K562 (cell line): Measurements from ENCODE around the gene SLC19A1. TPM values are rescaled to one million over a fixed set of nuclear protein-coding genes. Genes with fewer than 3 reads are reported as not detected.
A peak's percentile ranks its signal among the peaks of the same experiment; 100 is the strongest.

Experiments
- ATAC-seq: fragments of 200-7000 bp; cut with Tn5 transposase; 3 replicates; pipeline ENCODE4 v1.9.1; 2020; ENCODE audit warnings: moderate library complexity
- BruUV-seq: library from RNA; stranded (reverse); fragments of 400-500 nt; replicated peaks from 2 replicates; lab custom pipeline; 2021; lab: Mats Ljungman, UMichigan
- CTCF ChIA-PET: fragments of 300-600 bp; formaldehyde crosslinking; extraction: SDS; loops from one replicate; lab custom pipeline; 2021; ENCODE audit warnings: low intra/inter-chr PET ratio; lab: Yijun Ruan, JAX
- POLR2A ChIA-PET: fragments of 300-600, 350-650 bp; sonication (Branson Sonifier 250); formaldehyde crosslinking; extraction: SDS; loops from one replicate; lab custom pipeline; 2021; ENCODE audit warnings: antibody characterized with exemption, inconsistent platforms; lab: Yijun Ruan, JAX
- DNase-seq, 4 experiments: peaks; one replicate each; pipeline versions ENCODE4 v3.0.0 to v3.0.0-alpha.2; 2011 to 2018; ENCODE audit warnings: low spot score in 3 of 4, mixed read lengths in 3 of 4; ENCODE audit errors: extremely low read depth in 1 of 4
- FAIRE-seq: peaks from 2 replicates; lab custom pipeline; 2011; peaks lifted over from hg19 to GRCh38; lab: Jason Lieb, UNC
- H2AFZ ChIP-seq: 2 replicates; pipeline ENCODE4 v1.6.0; 2011; ENCODE audit warnings: low read depth, low read length, control low read depth, inconsistent platforms
- H3K27ac ChIP-seq: fragments of 200-600 bp; 3 replicates; pipeline ENCODE4 v1.8.0; 2011; ENCODE audit warnings: low read depth, mild to moderate bottlenecking, control low read depth, inconsistent platforms, low read length, moderate library complexity, mixed read lengths; ENCODE audit errors: extremely low read depth
- H3K27me3 ChIP-seq, 2 experiments: fragments of 300-600 bp in 1 of 2; 2 replicates in 1 of 2; 3 replicates in 1 of 2; pipeline versions ENCODE4 v1.6.0 to v1.8.0; 2011; ENCODE audit warnings: inconsistent platforms in 2 of 2, low read length in 2 of 2, mild to moderate bottlenecking in 1 of 2, mixed read lengths in 1 of 2, moderate library complexity in 1 of 2; ENCODE audit not compliant: control insufficient read depth in 2 of 2, insufficient read depth in 2 of 2
- H3K36me3 ChIP-seq: fragments of 300-600 bp; 3 replicates; pipeline ENCODE4 v1.8.0; 2011; ENCODE audit warnings: mild to moderate bottlenecking, low read length, inconsistent platforms; ENCODE audit not compliant: control insufficient read depth, insufficient read depth
- H3K4me1 ChIP-seq, 2 experiments: fragments of 200-600 bp in 1 of 2; replicated peaks in 1 of 2; 2 replicates in 1 of 2; 3 replicates in 1 of 2; pipeline versions ENCODE4 v1.5.1 to v1.8.0; 2011; ENCODE audit warnings: inconsistent platforms in 2 of 2, low read length in 2 of 2, mild to moderate bottlenecking in 1 of 2, mixed read lengths in 1 of 2, moderate library complexity in 1 of 2; ENCODE audit not compliant: control insufficient read depth in 2 of 2, insufficient read depth in 2 of 2
- H3K4me2 ChIP-seq: 2 replicates; pipeline ENCODE4 v1.6.1; 2011; ENCODE audit warnings: low read length, control low read depth, inconsistent platforms, mixed read lengths; ENCODE audit not compliant: insufficient read depth
- H3K4me3 ChIP-seq: fragments of 200-600 bp; sonication (generic), shearing (Covaris generic); 2 replicates; pipeline ENCODE4 v1.5.1; 2016; ENCODE audit warnings: control low read depth, inconsistent platforms
- H3K79me2 ChIP-seq: fragments of 200-600 bp; 3 replicates; pipeline ENCODE4 v1.8.0; 2011; ENCODE audit warnings: low read length, inconsistent platforms; ENCODE audit not compliant: control insufficient read depth, insufficient read depth
- H3K9ac ChIP-seq, 2 experiments: 2 replicates each; pipeline versions ENCODE4 v1.6.0 to v1.6.1; 2011; ENCODE audit warnings: low read depth in 2 of 2, low read length in 2 of 2, control low read depth in 1 of 2, inconsistent platforms in 1 of 2, mild to moderate bottlenecking in 1 of 2, mixed read lengths in 1 of 2; ENCODE audit not compliant: insufficient read depth in 1 of 2
- H3K9me1 ChIP-seq: one replicate; pipeline ENCODE4 v1.6.0; 2011; ENCODE audit warnings: inconsistent platforms, mild to moderate bottlenecking, low read length, moderate library complexity; ENCODE audit not compliant: control insufficient read depth, insufficient read depth
- H3K9me3 ChIP-seq: replicated peaks from 2 replicates; pipeline ENCODE4 v1.5.1; 2011; ENCODE audit warnings: low read depth, low read length, inconsistent platforms; ENCODE audit not compliant: control insufficient read depth, insufficient read depth
- H4K20me1 ChIP-seq: replicated peaks from 2 replicates; pipeline ENCODE4 v1.6.1; 2011; ENCODE audit warnings: low read length, inconsistent platforms, mixed read lengths; ENCODE audit not compliant: control insufficient read depth, insufficient read depth
- CTBP1 ChIP-seq: fragments of 450-650 bp; IDR thresholded peaks from 2 replicates; pipeline ENCODE4 v1.6.1; 2016; ENCODE audit warnings: borderline replicate concordance
- E2F4 ChIP-seq: sonication (generic); formaldehyde crosslinking; IDR thresholded peaks from 2 replicates; pipeline ENCODE4 v1.8.0; 2022; ENCODE audit warnings: mild to moderate bottlenecking, low read depth, missing genetic modification reagents
- KAT2B ChIP-seq: IDR thresholded peaks from one replicate; pipeline ENCODE4 v1.6.1; 2012; ENCODE audit warnings: low read depth, mild to moderate bottlenecking, control low read depth, inconsistent platforms, low read length, moderate library complexity
- MLLT1 ChIP-seq, 2 experiments: fragments of 450-650 bp; IDR thresholded peaks; 2 replicates each; pipeline ENCODE4 v1.6.1; 2016
- PRDM10 ChIP-seq: fragments of 450-650 bp; IDR thresholded peaks from 2 replicates; pipeline ENCODE4 v1.6.1; 2018; ENCODE audit not compliant: partially characterized antibody
- RBM25 ChIP-seq: fragments of 200-400 bp; formaldehyde crosslinking; IDR thresholded peaks from 2 replicates; pipeline ENCODE4 v1.6.1; 2018; ENCODE audit warnings: low read length, low read depth, moderate library complexity; ENCODE audit not compliant: severe bottlenecking
- SAP30 ChIP-seq: fragments of 200-600 bp; sonication (generic); IDR thresholded peaks from 2 replicates; pipeline ENCODE4 v1.6.1; 2012; ENCODE audit warnings: borderline replicate concordance, low read depth, mild to moderate bottlenecking, moderate library complexity, low read length, control low read depth, inconsistent platforms; ENCODE audit not compliant: insufficient read depth, poor library complexity, severe bottlenecking
- SRSF9 ChIP-seq: fragments of 200-400 bp; formaldehyde crosslinking; IDR thresholded peaks from 2 replicates; pipeline ENCODE4 v1.6.1; 2017; ENCODE audit warnings: low read depth, low read length, borderline replicate concordance
- ZNF212 ChIP-seq: fragments of 450-650 bp; formaldehyde crosslinking; IDR thresholded peaks from 2 replicates; pipeline ENCODE4 v1.4.0; 2020; ENCODE audit warnings: mild to moderate bottlenecking
- ZNF717 ChIP-seq: fragments of 250-450 bp; sonication (Bioruptor Pico); IDR thresholded peaks from 2 replicates; pipeline ENCODE4 v1.5.0; 2021
- ZNF785 ChIP-seq: fragments of 250-450 bp; sonication (Bioruptor Pico); IDR thresholded peaks from 2 replicates; pipeline ENCODE4 v1.4.0; 2020; ENCODE audit warnings: mild to moderate bottlenecking
- WGBS: fragments of 100-300 bp; shearing (Covaris generic); methylation state at CpG from one replicate; pipeline ENCODE4 v1.1.6; 2016; ENCODE audit warnings: low coverage, mixed read lengths; ENCODE audit not compliant: insufficient coverage; ENCODE audit errors: missing lambda C conversion rate; 5-methylcytosine and 5-hydroxymethylcytosine counted together
- in situ Hi-C: fragments of 300-500 bp; cut with MboI; formaldehyde crosslinking; loops from 4 replicates; pipeline ENCODE4 v1.15.0; 2018; ENCODE audit warnings: inconsistent platforms, mixed read lengths
- intact Hi-C: fragments of 100-400 bp; cut with micrococcal nuclease; formaldehyde crosslinking; loops from 2 replicates; pipeline ENCODE4 v1.14.2; 2022
- polyA plus RNA-seq, 8 experiments: library from polyadenylated mRNA; depleted of rRNA in 4 of 8; stranded (reverse) in 5 of 8; unstranded in 3 of 8; fragments of >200 nt; fragmentation: Nextera tagmentation in 2 of 8; fragmentation: Illumina TruSeq in 1 of 8; extraction: Ambion mirVana in 2 of 8; extraction: Trizol in 1 of 8; gene quantifications; 2 replicates each; pipeline versions ENCODE4 v1.2.1 to v1.2.3, GENCODE V29; 2011 to 2014; ENCODE audit warnings: inconsistent platforms in 1 of 8, missing spikeins in 1 of 8
- total RNA-seq, 7 experiments: library from RNA; depleted of rRNA in 6 of 7; stranded (reverse); fragments of >200 nt in 6 of 7; fragmentation: Illumina TruSeq in 2 of 7; extraction: Trizol in 2 of 7; gene quantifications; 2 replicates each; pipeline versions ENCODE4 v1.2.1 to v1.2.3, GENCODE V29; 2011 to 2021; ENCODE audit warnings: low replicate concordance in 1 of 7

SLC19A1 gene
- total and polyA plus RNA-seq, 9 of the 15 experiments (the other 6 are each of a cell fraction or from before 2014, with no cell fraction given): 0.65 to 88.7 (median 12.0) TPM

GRCh38 chr21:45491623-45492022 lies 50.6 kb downstream of the SLC19A1 start:
- intact Hi-C loops (no loop called here), in situ Hi-C loops (no loop called here)
- peaks cover 2% of the 10 kb centered on the region for H3K9me1 ChIP-seq
- peaks cover 0 to 58% of the 10 kb centered on the region in 2 experiments; a peak in 2 of 5 replicates for H3K4me1 ChIP-seq
- no peak overlapping the region for H3K27ac ChIP-seq
- H4K20me1 ChIP-seq: peaks cover 4% of the 10 kb centered on the region; the same call in 1 of the 2 replicates
- no peak; the same call in 2 of the 3 replicates for ATAC-seq
- CTCF ChIA-PET: no interaction called here
- no peaks in the 10 kb centered on the region; the same call in 1 of the 2 replicates for H3K9me3 ChIP-seq
- BruUV-seq: no TSS peak
- no peaks in the 10 kb centered on the region for H3K79me2 ChIP-seq
- POLR2A ChIA-PET: no interaction called here
- H2AFZ ChIP-seq: no peak overlapping the region
- no peak for DNase-seq
- TF ChIP-seq E2F4: no peak
- TF ChIP-seq CTBP1: no peak
- no peak for TF ChIP-seq ZNF717
- TF ChIP-seq ZNF785: no peak
- TF ChIP-seq RBM25: no peak
- no peak for TF ChIP-seq ZNF212
- TF ChIP-seq SRSF9: no peak
- TF ChIP-seq KAT2B: no peak
- no peak for TF ChIP-seq SAP30
- no peak for TF ChIP-seq MLLT1 (IDR thresholded peaks at IDR 0.05)
- no peak for TF ChIP-seq PRDM10
- H3K4me3 ChIP-seq: no peak overlapping the region
- H3K4me2 ChIP-seq: no peak overlapping the region
- 56% methylated on average over 9 of the region's 9 CpGs for WGBS
- H3K27me3 ChIP-seq: no peaks in the 10 kb centered on the region
- no peak for FAIRE-seq
- H3K9ac ChIP-seq: peak overlapping the region in 1 of 2 experiments; percentile 73; a peak in 2 of 4 replicates
- 0 out of 3 replicates have a peak, but pooled peaks cover 4% of the 10 kb centered on the region for H3K36me3 ChIP-seq
